Heart right ventricle (tissue), 16 donors: ENCODE measurements around the gene SYNPO2. TPM values are rescaled to one million over a fixed set of nuclear protein-coding genes. Genes with fewer than 3 reads are reported as not detected.

ENCODE experiments used
- ATAC-seq, 8 donors: fragments of 200-7000 bp; cut with Tn5 transposase; one replicate each; pipeline ENCODE4 v1.9.1; 2020; ENCODE audit warnings: mild to moderate bottlenecking in 8 of 8, moderate library complexity in 8 of 8, moderate number of reproducible peaks in 1 of 8
- DNase-seq, 2 donors: peaks; one replicate each; pipeline ENCODE4 v3.0.0-alpha.2; 2020
- H3K27ac ChIP-seq, 10 donors: fragments of 200-600 bp; sonication (generic) in 2 of 10; one replicate each; pipeline versions ENCODE4 v1.5.0 to v1.8.0; 2020 to 2022; ENCODE audit warnings: mild to moderate bottlenecking in 3 of 10
- H3K27me3 ChIP-seq, 7 donors: fragments of 200-600 bp; one replicate each; pipeline ENCODE4 v1.8.0; 2021 to 2022; ENCODE audit warnings: mild to moderate bottlenecking in 2 of 7
- H3K36me3 ChIP-seq, 9 donors: fragments of 200-600 bp; sonication (generic) in 1 of 9; one replicate each; pipeline versions ENCODE4 v1.5.0 to v1.8.0; 2020 to 2022; ENCODE audit warnings: mild to moderate bottlenecking in 2 of 9
- H3K4me1 ChIP-seq, 9 donors: fragments of 200-600 bp; sonication (generic) in 1 of 9; one replicate each; pipeline versions ENCODE4 v1.5.0 to v1.8.0; 2020 to 2022; ENCODE audit warnings: mild to moderate bottlenecking in 4 of 9
- H3K4me3 ChIP-seq, 10 donors: fragments of 200-600 bp; sonication (generic) in 2 of 10; one replicate each; pipeline versions ENCODE4 v1.5.0 to v1.8.0; 2020 to 2022; ENCODE audit warnings: mild to moderate bottlenecking in 7 of 10, moderate library complexity in 2 of 10
- H3K9me3 ChIP-seq, 11 donors: fragments of 200-600 bp in 10 of 11; sonication (generic) in 2 of 11; one replicate each; pipeline versions ENCODE4 v1.5.0 to v1.8.0; 2013 to 2022; ENCODE audit warnings: mild to moderate bottlenecking in 2 of 11, control low read depth in 1 of 11, moderate library complexity in 1 of 11
- CTCF ChIP-seq, 9 donors: fragments of 200-600 bp; sonication (generic) in 2 of 9; IDR thresholded peaks; one replicate each; pipeline versions ENCODE4 v1.5.0 to v1.8.0; 2021 to 2022; ENCODE audit warnings: antibody characterized with exemption in 9 of 9, mild to moderate bottlenecking in 5 of 9, moderate library complexity in 1 of 9
- WGBS, 2 donors: extraction: QIAGEN DNeasy Blood & Tissue Kit; methylation state at CpG; one replicate each; pipeline ENCODE4 v1.1.7; 2013; ENCODE audit warnings: inconsistent platforms in 1 of 2; 5-methylcytosine and 5-hydroxymethylcytosine counted together
- intact Hi-C, 10 donors: fragments of 100-400 bp; cut with DNase I; formaldehyde crosslinking; loops; one replicate each; pipeline versions ENCODE4 v1.11.1 to v1.14.2; 2022
- polyA plus RNA-seq, 2 donors: library from polyadenylated mRNA; stranded (reverse); fragments of 200-250 nt; gene quantifications; one replicate each; pipeline ENCODE4 v1.2.3, GENCODE V29; 2013
- total RNA-seq, 10 donors: library from RNA; stranded (reverse); fragmentation: NEBNext Ultra II Directional in 3 of 10; extraction: Animal tissue kit (Norgen Biotek cat#: 25700) in 3 of 10; gene quantifications; one replicate each; pipeline versions ENCODE4 v1.2.1 to v1.2.4, GENCODE V29; 2021 to 2023
- donor health status: Arrhythmogenic right ventricular cardiomyopathy.
- donor health status: ischemic (EF 13 %, LVEDD 7.1; RV severe dilation, severe dysfunction).
- donor health status: healthy with polysubstance abuse.
- donor health status: DM: no; HTN: yes; CAD: no.
- donor health status: DM: no; HTN: no; CAD: no.
- donor health status: ischemic (EF 25% LVEDD 6.9; RV normal size, moderate dysfunction).
- donor health status: ischemic (EF 25% LVEDD 5.7; RV mildly dilated, moderate dysfunction).
- donor health status: healthy.
- donor health status: DM: yes; HTN: yes; CAD: no.
- donor health status: Ischemic cardiomyopathy.
- donor health status: ischemic (EF 35%, LVEDD 5.7; RV mildly dilated, moderate dysfunction).
- donor health status: nonischemic (EF 11% LVEDD 7.7; RV severe dilation, severe dysfunction).
- donor health status: DM: yes; HTN: yes; CAD: no.
- donor health status: PGD.
- donor health status: ischemic (EF 29% LVEDD 5.4; RV normal size, mild dysfunction).
- donor health status: nonischemic (EF 23%, LVEDD 6.1; RV moderate dilation, normal function).

SYNPO2 gene
- total and polyA plus RNA-seq, 12 donors: 27.5 to 405 (median 244) TPM

DNA sequence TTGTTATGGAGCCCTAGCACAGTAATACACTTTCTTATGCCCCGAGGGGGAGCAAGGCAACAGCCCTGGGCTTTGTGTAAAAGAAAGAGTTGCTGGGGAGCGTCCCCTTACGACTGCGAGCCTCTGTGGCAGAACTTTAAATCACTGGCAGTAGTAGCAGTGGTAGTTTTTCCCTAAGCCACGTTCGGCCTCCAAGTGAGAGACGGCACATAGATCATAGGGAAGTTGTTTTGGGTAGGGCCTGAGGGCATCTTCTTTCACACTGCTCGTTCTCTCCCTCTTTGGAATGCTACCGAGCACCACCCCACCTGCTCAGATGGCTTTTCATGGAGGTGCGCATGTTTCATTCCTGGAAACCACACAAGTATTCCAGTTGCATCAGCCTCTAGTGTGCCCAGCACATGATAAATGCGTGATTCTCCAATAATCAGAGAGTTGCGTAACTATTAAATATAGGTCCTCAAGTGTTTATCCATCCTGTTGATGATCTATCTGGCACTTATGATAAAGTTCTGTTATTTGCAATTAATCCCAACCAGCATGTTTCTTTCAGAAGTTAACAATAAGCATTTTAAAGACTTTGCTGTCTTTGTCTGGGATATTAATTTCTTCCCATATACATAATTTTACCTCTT, 7.0 kb upstream of the SYNPO2 start:
- 89 to 91% methylated on average over 12 of the region's 12 CpGs for WGBS, 2 donors
- DNase-seq: no peak
- no peak overlapping the region for H3K4me3 ChIP-seq
- H3K4me1 ChIP-seq: no peaks in the 10 kb centered on the region
- no peak for TF ChIP-seq CTCF (IDR thresholded peaks at IDR 0.05)
- ATAC-seq: no peak
- H3K27ac ChIP-seq: no peak overlapping the region
- no peaks in the 10 kb centered on the region for H3K27me3 ChIP-seq
- H3K36me3 ChIP-seq: no peaks in the 10 kb centered on the region
- peaks cover 0 to 12% (median 0%) of the 10 kb centered on the region in 11 donors for H3K9me3 ChIP-seq
- intact Hi-C loops: loop anchor here in 5 of 10 donors (10.0 kb wide), 5 partner anchors 47 to 403 kb away; partner anchors contain the start of gene SEC24D (in 1 of the 5)

DNA sequence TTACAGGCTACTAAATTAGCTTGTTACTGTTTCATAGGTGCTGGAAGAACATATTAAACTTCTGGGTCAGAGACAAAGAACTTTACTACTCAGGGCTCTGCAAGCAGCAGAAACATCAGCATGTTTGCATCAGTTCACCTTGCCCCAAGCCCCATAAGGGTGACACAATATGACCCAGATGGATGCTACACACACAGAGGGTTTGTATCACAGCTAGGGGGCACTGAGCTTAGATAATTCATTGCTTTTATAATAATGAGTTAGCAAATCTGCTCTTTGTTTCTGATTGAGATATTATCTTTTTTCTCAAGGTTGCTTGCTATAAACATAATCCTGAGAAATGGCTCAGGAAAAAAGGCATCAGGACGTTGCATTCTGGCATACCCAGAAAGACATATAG, 4.8 kb upstream of the SYNPO2 start:
- Histone ChIP-seq H3K4me1 (peaks cover 0 to 11% (median 0%) of the 10 kb centered on the region in 9 donors), H3K36me3 (no peaks in the 10 kb centered on the region), H3K27ac (no peak overlapping the region), H3K4me3 (no peak overlapping the region), H3K27me3 (peaks cover 0 to 8% (median 0%) of the 10 kb centered on the region in 7 donors), H3K9me3 (no peaks in the 10 kb centered on the region)
- DNase-seq (no peak), ATAC-seq (no peak)
- intact Hi-C loops: loop anchor here in 5 of 10 donors (10.0 kb wide), 5 partner anchors 49 to 401 kb away; partner anchors contain the start of gene SEC24D (in 1 of the 5)
- peak in 3 of 9 donors; percentile 27 to 34 (median 30) for TF ChIP-seq CTCF (IDR thresholded peaks at IDR 0.05)
- WGBS, 2 donors: 75 to 81% methylated on average over 1 of the region's 1 CpG

GRCh38 chr4:118884716-118885115, 3.9 kb upstream of the SYNPO2 start:
- 90 to 92% methylated on average over 3 of the region's 3 CpGs for WGBS, 2 donors
- DNase-seq (no peak), ATAC-seq (no peak)
- Histone ChIP-seq H3K9me3 (no peaks in the 10 kb centered on the region), H3K27me3 (peaks cover 0 to 17% (median 0%) of the 10 kb centered on the region in 7 donors), H3K4me3 (no peak overlapping the region), H3K36me3 (no peaks in the 10 kb centered on the region), H3K27ac (no peak overlapping the region), H3K4me1 (peaks cover 0 to 16% (median 0%) of the 10 kb centered on the region in 9 donors)
- intact Hi-C loops: loop anchor here in 8 of 10 donors (5.0 to 10.0 kb wide), 7 partner anchors 47 to 400 kb away; partner anchors contain the start of gene SEC24D (in 3 of the 8)
- no peak for TF ChIP-seq CTCF (IDR thresholded peaks at IDR 0.05)

- DNase-seq (peak in 1 of 2 donors; percentile 12), ATAC-seq (peak; percentile 16 to 72 (median 62))
- TF ChIP-seq CTCF (IDR thresholded peaks at IDR 0.05): no peak
- H3K36me3 ChIP-seq: no peaks in the 10 kb centered on the region
- no peaks in the 10 kb centered on the region for H3K9me3 ChIP-seq
- intact Hi-C loops: loop anchor here (2.0 to 10.0 kb wide), 10 partner anchors 52 to 395 kb away; partner anchors contain the start of gene SEC24D (in 3 of the 10)
- WGBS, 2 donors: 18 to 36% methylated on average over 4 of the region's 4 CpGs
- H3K27ac ChIP-seq: peak overlapping the region; percentile 78 to 93 (median 85)
- peak overlapping the region; percentile 34 to 74 (median 66) for H3K4me3 ChIP-seq
- peaks cover 0 to 19% (median 0%) of the 10 kb centered on the region in 7 donors for H3K27me3 ChIP-seq
- peaks cover 0 to 24% (median 15%) of the 10 kb centered on the region in 9 donors for H3K4me1 ChIP-seq
Measured at GRCh38 chr4:118889312-118889691, 648 bp downstream of the SYNPO2 start.
